Ishikawa (cell line): ENCODE data around the gene MECP2.

ENCODE experiments used
- EP300 ChIP-seq: IDR thresholded peaks from 2 replicates; pipeline ENCODE4 v1.6.1; 2012; ENCODE audit warnings: borderline replicate concordance
- RAD21 ChIP-seq: IDR thresholded peaks from 2 replicates; pipeline ENCODE4 v1.6.1; 2012; ENCODE audit warnings: low read depth
- TAF1 ChIP-seq: IDR thresholded peaks from 2 replicates; pipeline ENCODE4 v1.6.1; 2012; ENCODE audit warnings: low read depth, mild to moderate bottlenecking
- TEAD4 ChIP-seq: IDR thresholded peaks from 2 replicates; pipeline ENCODE4 v1.6.1; 2012
- YY1 ChIP-seq: IDR thresholded peaks from 2 replicates; pipeline ENCODE4 v1.6.1; 2012; ENCODE audit warnings: low read depth
- ZBTB7A ChIP-seq: IDR thresholded peaks from 2 replicates; pipeline ENCODE4 v1.6.1; 2012; ENCODE audit warnings: low read depth
- TF ChIP-seq, protein P1 (sequence below): IDR thresholded peaks from 2 replicates; pipeline ENCODE4 v1.6.1; 2012
- TF ChIP-seq, protein P2 (sequence below): IDR thresholded peaks from 2 replicates; pipeline ENCODE4 v1.6.1; 2012; ENCODE audit warnings: low read depth, mild to moderate bottlenecking

GRCh38 chrX:154096140-154097002 is 1.1 kb downstream of the MECP2 start:
- TF ChIP-seq EP300 (no peak), RAD21 (no peak), TEAD4 (no peak), YY1 (no peak), TAF1 (no peak), ZBTB7A (no peak)
- TF ChIP-seq, protein P1, sequence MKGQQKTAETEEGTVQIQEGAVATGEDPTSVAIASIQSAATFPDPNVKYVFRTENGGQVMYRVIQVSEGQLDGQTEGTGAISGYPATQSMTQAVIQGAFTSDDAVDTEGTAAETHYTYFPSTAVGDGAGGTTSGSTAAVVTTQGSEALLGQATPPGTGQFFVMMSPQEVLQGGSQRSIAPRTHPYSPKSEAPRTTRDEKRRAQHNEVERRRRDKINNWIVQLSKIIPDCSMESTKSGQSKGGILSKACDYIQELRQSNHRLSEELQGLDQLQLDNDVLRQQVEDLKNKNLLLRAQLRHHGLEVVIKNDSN = no peak
- TF ChIP-seq, protein P2, sequence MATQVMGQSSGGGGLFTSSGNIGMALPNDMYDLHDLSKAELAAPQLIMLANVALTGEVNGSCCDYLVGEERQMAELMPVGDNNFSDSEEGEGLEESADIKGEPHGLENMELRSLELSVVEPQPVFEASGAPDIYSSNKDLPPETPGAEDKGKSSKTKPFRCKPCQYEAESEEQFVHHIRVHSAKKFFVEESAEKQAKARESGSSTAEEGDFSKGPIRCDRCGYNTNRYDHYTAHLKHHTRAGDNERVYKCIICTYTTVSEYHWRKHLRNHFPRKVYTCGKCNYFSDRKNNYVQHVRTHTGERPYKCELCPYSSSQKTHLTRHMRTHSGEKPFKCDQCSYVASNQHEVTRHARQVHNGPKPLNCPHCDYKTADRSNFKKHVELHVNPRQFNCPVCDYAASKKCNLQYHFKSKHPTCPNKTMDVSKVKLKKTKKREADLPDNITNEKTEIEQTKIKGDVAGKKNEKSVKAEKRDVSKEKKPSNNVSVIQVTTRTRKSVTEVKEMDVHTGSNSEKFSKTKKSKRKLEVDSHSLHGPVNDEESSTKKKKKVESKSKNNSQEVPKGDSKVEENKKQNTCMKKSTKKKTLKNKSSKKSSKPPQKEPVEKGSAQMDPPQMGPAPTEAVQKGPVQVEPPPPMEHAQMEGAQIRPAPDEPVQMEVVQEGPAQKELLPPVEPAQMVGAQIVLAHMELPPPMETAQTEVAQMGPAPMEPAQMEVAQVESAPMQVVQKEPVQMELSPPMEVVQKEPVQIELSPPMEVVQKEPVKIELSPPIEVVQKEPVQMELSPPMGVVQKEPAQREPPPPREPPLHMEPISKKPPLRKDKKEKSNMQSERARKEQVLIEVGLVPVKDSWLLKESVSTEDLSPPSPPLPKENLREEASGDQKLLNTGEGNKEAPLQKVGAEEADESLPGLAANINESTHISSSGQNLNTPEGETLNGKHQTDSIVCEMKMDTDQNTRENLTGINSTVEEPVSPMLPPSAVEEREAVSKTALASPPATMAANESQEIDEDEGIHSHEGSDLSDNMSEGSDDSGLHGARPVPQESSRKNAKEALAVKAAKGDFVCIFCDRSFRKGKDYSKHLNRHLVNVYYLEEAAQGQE = no peak
